HCT116 (cell line): ENCODE data around the gene MEIS2. TPM values are rescaled to one million over a fixed set of nuclear protein-coding genes. Genes with fewer than 3 reads are reported as not detected.

Experiments
- ATAC-seq: fragments of 200-7000 bp; cut with Tn5 transposase; 2 replicates; pipeline ENCODE4 v1.9.1; 2020; ENCODE audit warnings: mild to moderate bottlenecking, moderate library complexity
- BruUV-seq: library from RNA; stranded (reverse); fragments of 400-500 nt; replicated peaks from 2 replicates; lab custom pipeline; 2021; lab: Mats Ljungman, UMichigan
- CTCF ChIA-PET: fragments of 300-600 bp; sonication (Branson Sonifier 250); formaldehyde crosslinking; loops from one replicate; lab custom pipeline; 2021; ENCODE audit warnings: antibody characterized with exemption; lab: Charles Lee
- POLR2A ChIA-PET: fragments of 300-600, 350-600 bp; sonication (Branson Sonifier 250); formaldehyde crosslinking; loops from one replicate; lab custom pipeline; 2021; ENCODE audit warnings: antibody characterized with exemption; lab: Charles Lee
- RAD21 ChIA-PET, 2 experiments: fragments of 300-600 bp; sonication (Branson Sonifier 250); formaldehyde crosslinking; loops; one replicate each; lab custom pipeline; 2023; ENCODE audit warnings: low total read pairs in 2 of 2; ENCODE audit not compliant: uncharacterized antibody in 2 of 2, unreplicated experiment in 2 of 2, low non-redundant PET in 1 of 2; lab: Charles Lee
- DNase-seq: peaks from one replicate; pipeline ENCODE4 v3.0.0-alpha.2; 2010; ENCODE audit warnings: low read depth, low spot score
- H2AFZ ChIP-seq: fragments of 200-600 bp; shearing (Covaris generic), sonication (generic); 2 replicates; pipeline ENCODE4 v1.6.1; 2017; ENCODE audit warnings: low read depth, mixed run types, mixed read lengths, antibody characterized with exemption, low read length; ENCODE audit not compliant: poor library complexity, severe bottlenecking
- H3K27ac ChIP-seq: 2 replicates; pipeline ENCODE4 v1.5.1; 2012; ENCODE audit warnings: low read depth, low read length
- H3K27me3 ChIP-seq: fragments of 200-600 bp; sonication (generic); 2 replicates; pipeline ENCODE4 v1.6.1; 2016; ENCODE audit warnings: mixed run types, low read length, mixed read lengths; ENCODE audit not compliant: insufficient read depth
- H3K36me3 ChIP-seq, 2 experiments: fragments of 200-500 bp in 1 of 2; fragments of 200-600 bp in 1 of 2; sonication (Bioruptor generic) in 1 of 2; sonication (generic) in 1 of 2; 2 replicates each; pipeline versions ENCODE4 v1.5.1 to v1.6.1; 2014 to 2016; ENCODE audit warnings: low read length in 2 of 2, inconsistent platforms in 1 of 2, mixed read lengths in 1 of 2, mixed run types in 1 of 2; ENCODE audit not compliant: insufficient read depth in 2 of 2, control insufficient read depth in 1 of 2
- H3K4me1 ChIP-seq, 2 experiments: fragments of 200-600 bp in 1 of 2; sonication (generic) in 1 of 2; 2 replicates each; pipeline versions ENCODE4 v1.5.1 to v1.6.1; 2012 to 2017; ENCODE audit warnings: low read length in 2 of 2, inconsistent platforms in 1 of 2, mild to moderate bottlenecking in 1 of 2, mixed read lengths in 1 of 2, mixed run types in 1 of 2, moderate library complexity in 1 of 2; ENCODE audit not compliant: insufficient read depth in 2 of 2, control insufficient read depth in 1 of 2
- H3K4me2 ChIP-seq: fragments of 200-600 bp; sonication (generic); 2 replicates; pipeline ENCODE4 v1.6.1; 2017; ENCODE audit warnings: mixed run types, low read length, mixed read lengths
- H3K4me3 ChIP-seq, 2 experiments: fragments of 200-600 bp in 1 of 2; sonication (generic) in 1 of 2; replicated peaks in 1 of 2; 2 replicates each; pipeline ENCODE4 v1.5.1; 2011 to 2016; ENCODE audit warnings: low read length in 2 of 2, control low read depth in 1 of 2, low read depth in 1 of 2, mild to moderate bottlenecking in 1 of 2, mixed read lengths in 1 of 2, mixed run types in 1 of 2
- H3K79me2 ChIP-seq: fragments of 200-600 bp; sonication (generic); 2 replicates; pipeline ENCODE4 v1.6.1; 2017; ENCODE audit warnings: mild to moderate bottlenecking, mixed run types, low read length, moderate library complexity, mixed read lengths; ENCODE audit not compliant: insufficient read depth
- H3K9ac ChIP-seq: fragments of 200-600 bp; sonication (generic); 2 replicates; pipeline ENCODE4 v1.6.1; 2016; ENCODE audit warnings: low read length, mixed read lengths
- H3K9me2 ChIP-seq: fragments of 200-600 bp; sonication (generic), shearing (Covaris generic); 2 replicates; pipeline ENCODE4 v1.6.1; 2017; ENCODE audit warnings: mixed run types, mild to moderate bottlenecking, moderate library complexity; ENCODE audit not compliant: insufficient read depth
- H3K9me3 ChIP-seq, 2 experiments: fragments of 200-500 bp in 1 of 2; fragments of 200-600 bp in 1 of 2; sonication (Bioruptor generic) in 1 of 2; sonication (generic) in 1 of 2; 2 replicates each; pipeline ENCODE4 v1.6.1; 2014 to 2017; ENCODE audit warnings: low read length in 2 of 2, mixed read lengths in 2 of 2, inconsistent platforms in 1 of 2, low read depth in 1 of 2, mild to moderate bottlenecking in 1 of 2, mixed run types in 1 of 2, moderate library complexity in 1 of 2; ENCODE audit not compliant: control insufficient read depth in 1 of 2, insufficient read depth in 1 of 2
- H4K20me1 ChIP-seq: fragments of 200-600 bp; sonication (generic), shearing (Covaris generic); 2 replicates; pipeline ENCODE4 v1.6.1; 2017; ENCODE audit warnings: mixed run types, mild to moderate bottlenecking, moderate library complexity; ENCODE audit not compliant: insufficient read depth
- CTCF ChIP-seq, 3 experiments: fragments of 200-600 bp in 1 of 3; sonication (generic) in 1 of 3; IDR thresholded peaks in 2 of 3; conservative IDR thresholded peaks in 1 of 3; 2 replicates each; pipeline ENCODE4 v1.5.1; 2012 to 2017; ENCODE audit warnings: low read depth in 2 of 3, low read length in 2 of 3, antibody characterized with exemption in 1 of 3, borderline replicate concordance in 1 of 3, control low read depth in 1 of 3, mild to moderate bottlenecking in 1 of 3, mixed read lengths in 1 of 3, mixed run types in 1 of 3, moderate library complexity in 1 of 3; ENCODE audit not compliant: insufficient read depth in 1 of 3
- EGR1 ChIP-seq: IDR thresholded peaks from 2 replicates; pipeline ENCODE4 v1.6.1; 2012; ENCODE audit warnings: low read depth
- FOSL1 ChIP-seq: IDR thresholded peaks from 2 replicates; pipeline ENCODE4 v1.6.1; 2012; ENCODE audit warnings: low read depth
- ZNF274 ChIP-seq: fragments of 200-500 bp; sonication (Bioruptor generic); IDR thresholded peaks from 2 replicates; pipeline ENCODE4 v1.6.1; 2014; ENCODE audit warnings: mild to moderate bottlenecking, low read depth, low read length, inconsistent platforms
- intact Hi-C: fragments of 100-400 bp; cut with micrococcal nuclease; formaldehyde crosslinking; loops from 2 replicates; pipeline ENCODE4 v1.10.0; 2022
- total RNA-seq: library from RNA; stranded (reverse); gene quantifications from one replicate; pipeline ENCODE4 v1.2.1, GENCODE V29; 2021; ENCODE audit not compliant: unreplicated experiment
- TF ChIP-seq, protein P1 (sequence below): IDR thresholded peaks from 2 replicates; pipeline ENCODE4 v1.6.1; 2012

MEIS2 gene
- total RNA-seq, 1 experiment from 2014 or later = 11.5 TPM

DNA sequence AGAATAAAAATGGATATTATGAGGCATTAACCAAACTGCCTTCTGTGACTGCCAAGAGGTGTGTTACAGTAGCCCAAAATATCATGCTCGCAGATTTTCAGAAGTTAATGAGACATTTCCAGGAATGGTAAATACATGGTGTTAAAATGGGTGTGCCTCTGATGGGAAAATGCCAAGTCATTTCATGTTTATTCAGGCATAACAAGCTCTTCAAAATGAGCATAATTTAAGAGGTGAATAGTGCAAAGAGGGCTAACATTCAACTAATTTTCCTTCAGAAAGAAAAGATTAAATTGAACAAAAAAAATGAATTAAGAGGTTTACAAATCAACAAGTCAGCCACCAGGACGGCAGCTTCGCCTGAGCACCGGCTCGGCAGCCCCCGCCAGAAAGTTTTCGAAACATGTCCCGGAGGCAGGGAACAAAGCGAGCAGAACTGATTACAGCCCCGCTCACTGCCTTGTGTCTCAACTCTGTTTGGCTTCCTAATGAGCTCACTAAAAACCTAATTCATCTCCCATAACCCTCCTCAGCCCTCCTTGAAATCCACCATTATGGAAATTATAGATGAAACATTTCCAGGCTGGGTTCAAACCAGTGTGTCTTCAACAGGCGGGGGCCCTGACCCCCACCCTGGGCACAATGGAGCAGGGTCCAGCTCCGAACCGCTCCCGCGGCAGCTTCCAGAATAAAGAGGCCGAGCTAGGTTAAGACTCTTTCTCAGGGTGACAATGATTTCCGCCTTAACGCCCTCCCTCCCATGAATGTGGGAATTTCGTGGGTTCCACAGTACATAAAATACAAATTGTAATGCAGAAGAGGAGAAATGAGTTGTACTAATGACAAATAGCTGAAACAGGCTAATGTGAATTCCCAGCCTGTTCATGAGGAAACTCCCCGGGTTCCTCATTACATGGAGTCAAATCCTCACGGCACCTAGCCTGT is 43.9 kb downstream of the MEIS2 start:
- Histone ChIP-seq H2AFZ (no peak overlapping the region), H3K27me3 (no peaks in the 10 kb centered on the region), H3K27ac (no peak overlapping the region), H3K4me3 (no peak overlapping the region), H3K79me2 (no peaks in the 10 kb centered on the region), H4K20me1 (no peaks in the 10 kb centered on the region), H3K9me3 (no peaks in the 10 kb centered on the region)
- RAD21 ChIA-PET = no interaction called here
- intact Hi-C loops = no loop called here
- TF ChIP-seq, protein P1, sequence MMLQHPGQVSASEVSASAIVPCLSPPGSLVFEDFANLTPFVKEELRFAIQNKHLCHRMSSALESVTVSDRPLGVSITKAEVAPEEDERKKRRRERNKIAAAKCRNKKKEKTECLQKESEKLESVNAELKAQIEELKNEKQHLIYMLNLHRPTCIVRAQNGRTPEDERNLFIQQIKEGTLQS = no peak
- TF ChIP-seq EGR1 = no peak
- no peak for TF ChIP-seq ZNF274
- TF ChIP-seq FOSL1 = no peak
- TF ChIP-seq CTCF (IDR thresholded peaks at IDR 0.05 in 2 of 3, conservative IDR thresholded peaks at IDR 0.05 in 1 of 3; ENCODE audit: borderline replicate concordance in 1 of 3, insufficient read depth in 1 of 3, low read depth in 2 of 3, low read length in 2 of 3) = no peak
- TF ChIP-seq, all 23 proteins: peak for 0
- Histone ChIP-seq H3K4me1 (peaks cover 24 to 32% of the 10 kb centered on the region in 2 experiments), H3K9ac (no peak overlapping the region), H3K36me3 (no peaks in the 10 kb centered on the region), H3K4me2 (no peak overlapping the region), H3K9me2 (no peaks in the 10 kb centered on the region)
- BruUV-seq = no TSS peak
- ATAC-seq (no peak), DNase-seq (no peak)
- ChIA-PET POLR2A (no interaction called here), CTCF (no interaction called here)
